ENCODE results near the gene DPY19L3.
"Not testable (repeated sequence)": the region's sequence is repeated elsewhere in the genome, so short reads cannot be mapped to it uniquely, and the experiment has no call there.

DPY19L3 gene, protein sequence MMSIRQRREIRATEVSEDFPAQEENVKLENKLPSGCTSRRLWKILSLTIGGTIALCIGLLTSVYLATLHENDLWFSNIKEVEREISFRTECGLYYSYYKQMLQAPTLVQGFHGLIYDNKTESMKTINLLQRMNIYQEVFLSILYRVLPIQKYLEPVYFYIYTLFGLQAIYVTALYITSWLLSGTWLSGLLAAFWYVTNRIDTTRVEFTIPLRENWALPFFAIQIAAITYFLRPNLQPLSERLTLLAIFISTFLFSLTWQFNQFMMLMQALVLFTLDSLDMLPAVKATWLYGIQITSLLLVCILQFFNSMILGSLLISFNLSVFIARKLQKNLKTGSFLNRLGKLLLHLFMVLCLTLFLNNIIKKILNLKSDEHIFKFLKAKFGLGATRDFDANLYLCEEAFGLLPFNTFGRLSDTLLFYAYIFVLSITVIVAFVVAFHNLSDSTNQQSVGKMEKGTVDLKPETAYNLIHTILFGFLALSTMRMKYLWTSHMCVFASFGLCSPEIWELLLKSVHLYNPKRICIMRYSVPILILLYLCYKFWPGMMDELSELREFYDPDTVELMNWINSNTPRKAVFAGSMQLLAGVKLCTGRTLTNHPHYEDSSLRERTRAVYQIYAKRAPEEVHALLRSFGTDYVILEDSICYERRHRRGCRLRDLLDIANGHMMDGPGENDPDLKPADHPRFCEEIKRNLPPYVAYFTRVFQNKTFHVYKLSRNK

DNA sequence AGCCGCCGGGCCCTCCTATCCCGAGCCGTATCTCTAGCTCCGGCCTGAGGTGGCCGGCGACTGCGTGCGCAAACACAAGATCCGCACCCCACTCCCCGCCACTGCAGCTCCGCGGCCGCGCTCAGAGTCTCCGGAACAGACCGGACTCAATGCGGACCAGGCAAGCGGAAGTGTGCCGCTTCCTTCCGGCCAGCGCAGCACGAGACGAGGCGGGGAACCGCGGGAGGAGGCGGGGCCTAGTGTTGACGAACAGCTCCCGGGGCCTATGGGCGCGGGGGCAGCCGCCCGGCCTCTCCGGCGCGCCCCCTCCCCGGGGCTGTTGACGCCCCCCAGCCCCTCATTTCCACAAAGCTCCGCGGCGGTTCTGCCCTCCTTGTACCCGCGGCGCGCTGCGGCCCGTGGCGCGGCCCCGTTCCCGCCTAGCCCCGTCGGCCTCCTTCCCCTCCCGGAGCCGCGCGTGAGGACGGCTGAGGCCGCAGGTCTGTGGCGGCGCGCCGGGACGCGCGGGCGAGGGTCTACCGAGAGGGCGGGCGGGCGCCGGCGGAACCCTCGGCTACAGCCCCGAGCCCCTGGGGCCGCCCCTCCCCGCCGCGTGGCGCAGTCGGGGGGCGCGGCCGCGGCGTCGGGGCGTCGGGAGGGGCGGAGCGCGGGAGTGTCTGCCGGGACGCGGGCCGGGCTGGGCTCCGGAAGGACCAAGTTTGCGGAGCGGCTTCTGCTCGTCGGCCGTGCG lies at the start of gene DPY19L3:
DPY19L3 (plus strand) TSS at position 340 of the 730 bp plus-strand sequence. CDS start 2,484 bp downstream, outside the sequence.
- DNase-seq (ENCODE audit: low spot score): peak; percentile 86

GRCh38 chr19:32357720-32358119 lies 47.9 kb upstream of the DPY19L3 start:
- DNase-seq (ENCODE audit: low spot score): no peak

- no peak for DNase-seq (ENCODE audit: low spot score)
Observed at GRCh38 chr19:32358321-32358720, 47.2 kb upstream of the DPY19L3 start.

- DNase-seq (ENCODE audit: low spot score): no peak
Observed at GRCh38 chr19:32359581-32359980, 46.0 kb upstream of the DPY19L3 start.

- DNase-seq (ENCODE audit: low spot score): no peak
Observed at GRCh38 chr19:32361574-32362317, 43.8 kb upstream of the DPY19L3 start.

- no peak for DNase-seq (ENCODE audit: low spot score)
Observed at GRCh38 chr19:32362318-32362691, 43.3 kb upstream of the DPY19L3 start.

DNA sequence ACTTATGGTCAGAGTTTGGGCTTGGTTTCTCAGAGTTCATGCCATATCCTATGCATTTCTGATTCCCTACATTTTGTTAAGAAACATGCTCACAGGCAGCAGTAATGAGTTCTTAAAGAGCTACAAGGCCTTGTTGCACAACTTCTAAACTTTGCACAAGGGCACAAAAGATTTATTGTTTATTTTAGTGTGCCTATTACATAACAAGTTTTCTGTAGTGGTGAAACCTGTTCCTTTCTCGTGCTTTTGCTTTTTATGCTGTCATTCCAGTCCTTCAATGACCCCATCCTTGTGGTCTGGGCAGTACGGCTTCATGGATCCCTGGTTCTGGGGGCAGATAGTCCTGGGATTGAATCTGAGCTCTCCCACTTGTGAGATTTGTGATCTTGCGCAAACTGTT lies 42.4 kb upstream of the DPY19L3 start:
- DNase-seq (ENCODE audit: low spot score): no peak

DNA sequence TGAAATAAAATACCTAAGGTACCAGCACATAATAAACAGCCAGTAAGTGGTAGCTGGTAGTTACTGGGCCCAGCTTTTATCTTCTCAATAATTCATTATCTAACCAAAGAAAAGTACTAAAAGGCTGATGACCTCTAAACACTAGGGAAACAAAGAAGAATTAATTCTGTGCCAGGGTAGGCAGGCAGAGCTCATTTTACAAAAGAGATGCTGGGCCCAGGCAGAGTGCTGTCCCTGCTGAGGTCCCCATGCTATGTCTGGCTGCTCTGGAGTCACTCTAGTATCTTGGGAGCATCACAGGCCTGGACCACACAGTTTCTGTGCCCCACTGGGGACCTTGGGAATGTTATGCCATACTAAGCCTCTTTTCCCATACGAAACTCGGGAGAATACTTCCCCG lies 41.9 kb upstream of the DPY19L3 start:
- no peak for DNase-seq (ENCODE audit: low spot score)

DNA sequence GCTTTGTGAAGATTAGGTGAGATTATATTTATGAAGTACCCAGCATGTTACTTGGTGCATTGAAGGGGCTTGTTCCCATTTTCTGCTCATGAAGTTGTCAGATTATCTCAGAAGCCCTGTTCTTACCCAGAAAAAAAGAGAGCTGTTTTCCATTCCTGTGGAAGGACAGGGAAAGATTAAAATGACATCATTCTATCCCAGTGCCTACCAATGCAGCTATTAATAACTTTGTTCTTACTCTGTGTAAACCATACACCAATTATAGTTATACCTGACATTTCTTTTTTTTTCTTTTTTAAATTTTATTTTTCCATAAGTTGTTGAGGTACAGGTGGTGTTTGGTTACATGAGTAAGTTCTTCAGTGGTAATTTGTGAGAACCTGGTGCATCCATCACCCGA lies 41.5 kb upstream of the DPY19L3 start:
- no peak for DNase-seq (ENCODE audit: low spot score)

DNA sequence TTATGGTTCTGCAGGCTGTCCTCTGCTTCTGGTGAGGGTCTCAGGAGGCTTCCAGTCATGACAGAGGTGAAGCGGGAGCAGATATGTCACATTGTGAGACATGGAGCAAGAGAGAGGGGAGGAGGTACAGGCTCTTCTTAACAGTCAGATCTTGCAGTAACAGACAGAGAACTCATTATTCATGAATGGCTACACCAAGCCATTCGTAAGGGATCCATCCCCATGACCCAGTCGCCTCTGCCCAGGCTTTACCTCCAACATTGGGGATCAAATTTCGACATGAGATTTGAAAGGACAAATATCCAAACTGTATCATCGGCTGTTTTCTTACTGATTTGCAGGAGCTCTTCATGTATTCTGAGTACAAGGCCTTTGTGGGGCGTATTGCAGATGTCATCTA lies 38.5 kb upstream of the DPY19L3 start:
- no peak for DNase-seq (ENCODE audit: low spot score)

DNA sequence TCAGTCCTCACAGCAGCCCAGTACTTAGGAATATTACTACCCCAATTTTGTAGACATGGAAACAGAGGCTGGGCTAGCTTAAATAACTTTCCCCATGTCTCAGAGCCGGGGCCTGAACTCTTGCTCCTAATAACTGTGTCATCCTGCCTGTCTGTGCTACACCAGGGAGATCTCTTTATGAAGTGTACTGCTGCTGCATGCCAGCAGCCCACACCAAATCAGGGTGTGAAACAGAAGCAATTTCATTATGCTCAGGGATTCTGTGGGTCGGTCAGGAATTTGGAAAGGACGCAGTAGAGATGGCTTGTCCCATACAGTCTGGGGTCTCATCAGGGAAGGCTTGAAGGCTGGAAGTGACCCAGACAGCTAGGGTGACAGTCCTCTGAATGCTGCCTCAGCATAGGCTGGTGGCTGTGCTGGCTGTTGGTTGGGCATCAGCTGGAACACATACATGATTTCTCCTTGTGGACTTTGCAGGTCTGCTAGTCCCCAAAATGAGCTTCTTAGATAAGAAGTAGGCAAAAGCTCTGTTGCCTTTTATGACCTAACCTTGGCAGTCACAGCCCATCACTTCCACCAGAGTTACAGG lies 37.5 kb upstream of the DPY19L3 start:
- no peak for DNase-seq (ENCODE audit: low spot score)

DNA sequence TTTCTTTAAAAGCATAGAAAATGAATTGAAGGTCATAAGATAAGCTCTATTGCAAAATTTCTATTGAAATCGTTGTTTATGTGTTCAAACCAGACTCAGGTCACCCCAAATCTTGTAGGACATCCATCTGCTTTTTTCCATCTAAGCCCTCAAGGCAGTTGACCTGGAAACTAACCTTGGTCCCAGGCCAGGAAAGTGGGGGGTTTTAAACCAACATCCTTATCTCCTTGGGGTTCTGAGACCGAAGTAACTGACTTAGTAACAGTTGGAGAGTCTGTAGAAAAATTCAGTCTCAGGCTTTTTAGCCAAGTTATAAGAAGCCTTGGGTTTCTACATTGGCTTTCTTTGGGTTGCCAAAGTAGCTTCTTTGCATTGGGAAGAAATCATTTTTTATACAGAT lies 36.8 kb upstream of the DPY19L3 start:
- DNase-seq (ENCODE audit: low spot score): no peak

GRCh38 chr19:32372726-32373517 lies 32.6 kb upstream of the DPY19L3 start:
- DNase-seq (ENCODE audit: low spot score): no peak

GRCh38 chr19:32373585-32374295 lies 31.8 kb upstream of the DPY19L3 start:
- DNase-seq (ENCODE audit: low spot score): no peak

- not testable (repeated sequence) for DNase-seq (ENCODE audit: low spot score)
Observed at GRCh38 chr19:32374362-32374761, 31.2 kb upstream of the DPY19L3 start.

GRCh38 chr19:32377088-32377487 lies 28.5 kb upstream of the DPY19L3 start:
- not testable (repeated sequence) for DNase-seq (ENCODE audit: low spot score)

DNA sequence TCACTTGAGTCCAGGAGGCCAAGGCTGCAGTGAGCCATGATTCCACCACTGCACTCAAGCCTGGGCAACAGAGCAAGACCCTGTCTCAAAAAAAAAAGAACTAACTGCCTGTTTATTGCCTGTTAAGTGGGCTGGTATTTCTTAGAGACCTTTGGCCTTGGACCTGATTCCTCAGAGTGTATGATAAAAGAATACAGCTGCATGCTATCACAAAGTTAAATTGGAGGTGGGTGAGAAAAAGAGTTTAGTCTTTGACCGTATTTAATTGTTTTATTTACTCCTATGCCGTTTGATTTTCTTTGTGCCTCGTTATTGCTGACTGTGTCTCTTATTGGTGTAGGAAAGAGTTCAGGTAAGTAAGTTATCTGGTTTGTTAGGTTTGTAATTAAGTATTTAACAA lies 25.3 kb upstream of the DPY19L3 start:
- DNase-seq (ENCODE audit: low spot score): no peak

- no peak for DNase-seq (ENCODE audit: low spot score)
Observed at GRCh38 chr19:32387701-32388392, 17.7 kb upstream of the DPY19L3 start.

DNA sequence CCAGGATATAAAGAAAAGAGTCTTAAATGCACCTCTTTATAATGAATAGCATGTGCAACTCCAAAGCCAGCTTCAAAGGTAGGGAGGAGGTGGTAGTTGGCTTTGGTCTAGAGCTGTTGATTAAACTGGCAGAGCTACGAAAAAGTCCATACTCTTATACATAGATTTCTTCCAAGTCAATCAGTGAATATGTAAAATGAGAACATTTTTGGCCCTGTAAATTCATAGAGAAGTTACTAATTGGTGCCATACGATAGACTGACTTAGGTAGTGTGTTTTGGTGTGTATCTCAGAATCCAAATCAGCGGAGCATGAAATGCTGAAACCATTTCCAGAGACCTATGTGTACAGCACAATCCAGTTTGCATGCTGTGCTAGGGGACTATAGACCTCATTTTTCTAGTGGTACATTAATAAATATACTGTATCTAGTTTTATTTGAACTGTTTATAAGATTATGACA lies 17.1 kb upstream of the DPY19L3 start:
- no peak for DNase-seq (ENCODE audit: low spot score)

Measured in CD4-positive, alpha-beta T cell treated with Interleukin-6 at 100 ng/mL for 8 hours (primary cell).